Measurements from ENCODE around the gene RSPH1. TPM values are rescaled to one million over a fixed set of nuclear protein-coding genes. Genes with fewer than 3 reads are reported as not detected.

RSPH1 gene
- total RNA-seq, 2 donors from 2014 or later: 1.8 to 2.2 TPM

GRCh38 chr21:42426424-42426823 lies 69.6 kb downstream of the RSPH1 start:
- Mint-ChIP-seq H3K27ac (no peak overlapping the region), H3K27me3 (ENCODE audit: insufficient read depth) (peaks cover 8% of the 10 kb centered on the region)

GRCh38 chr21:42425591-42425990 lies 70.4 kb downstream of the RSPH1 start:
- Mint-ChIP-seq H3K4me1 (no peaks in the 10 kb centered on the region), H3K27me3 (ENCODE audit: insufficient read depth) (peaks cover 14% of the 10 kb centered on the region), H3K36me3 (ENCODE audit: low read depth) (no peaks in the 10 kb centered on the region), H3K9me3 (no peaks in the 10 kb centered on the region), H3K27ac (no peak overlapping the region), H3K4me3 (no peak overlapping the region)
- Histone ChIP-seq H3K9ac (ENCODE audit: extremely low read depth, low read length, poor library complexity, severe bottlenecking) (no peak overlapping the region), H3K9me3 (ENCODE audit: control insufficient read depth, low read length) (no peaks in the 10 kb centered on the region), H3K27ac (ENCODE audit: low read depth, low read length) (no peak overlapping the region), H3K4me1 (ENCODE audit: control insufficient read depth, insufficient read depth, low read length) (no peaks in the 10 kb centered on the region), H3K36me3 (ENCODE audit: control insufficient read depth, insufficient read depth, low read length) (no peaks in the 10 kb centered on the region), H3K27me3 (ENCODE audit: control insufficient read depth, insufficient read depth, low read length, poor library complexity, severe bottlenecking) (peaks cover 3% of the 10 kb centered on the region), H3K4me3 (ENCODE audit: low read length) (no peak overlapping the region)
- DNase-seq: no peak
- WGBS, 2 experiments (ENCODE audit: insufficient coverage in 1 of 2, insufficient read length in 1 of 2): 88 to 100% methylated on average over 2 to 4 of the region's 4 CpGs
- no peak for TF ChIP-seq CTCF (conservative IDR thresholded peaks at IDR 0.05)

More at GRCh38 chr21:42426424-42426823, 69.6 kb downstream of the RSPH1 start:
- TF ChIP-seq CTCF (conservative IDR thresholded peaks at IDR 0.05): no peak
- 89 to 90% methylated on average over 7 of the region's 7 CpGs for WGBS, 2 experiments (ENCODE audit: insufficient coverage in 1 of 2, insufficient read length in 1 of 2)
- Histone ChIP-seq H3K27me3 (ENCODE audit: control insufficient read depth, insufficient read depth, low read length, poor library complexity, severe bottlenecking) (peaks cover 3% of the 10 kb centered on the region), H3K27ac (ENCODE audit: low read depth, low read length) (no peak overlapping the region), H3K9ac (ENCODE audit: extremely low read depth, low read length, poor library complexity, severe bottlenecking) (no peak overlapping the region), H3K4me1 (ENCODE audit: control insufficient read depth, insufficient read depth, low read length) (no peaks in the 10 kb centered on the region), H3K9me3 (ENCODE audit: control insufficient read depth, low read length) (no peaks in the 10 kb centered on the region), H3K4me3 (ENCODE audit: low read length) (no peak overlapping the region), H3K36me3 (ENCODE audit: control insufficient read depth, insufficient read depth, low read length) (no peaks in the 10 kb centered on the region)
- no peaks in the 10 kb centered on the region for H3K4me1 Mint-ChIP-seq
- no peak overlapping the region for H3K4me3 Mint-ChIP-seq
- DNase-seq: no peak
- H3K36me3 Mint-ChIP-seq (ENCODE audit: low read depth): no peaks in the 10 kb centered on the region
- H3K9me3 Mint-ChIP-seq: no peaks in the 10 kb centered on the region

- H3K9me3 ChIP-seq (ENCODE audit: control insufficient read depth, low read length): no peaks in the 10 kb centered on the region
- H3K27me3 ChIP-seq (ENCODE audit: control insufficient read depth, insufficient read depth, low read length, poor library complexity, severe bottlenecking): peaks cover 3% of the 10 kb centered on the region
- no peak for DNase-seq
- H3K9ac ChIP-seq (ENCODE audit: extremely low read depth, low read length, poor library complexity, severe bottlenecking): no peak overlapping the region
- TF ChIP-seq CTCF (conservative IDR thresholded peaks at IDR 0.05): no peak
- Mint-ChIP-seq H3K9me3 (no peaks in the 10 kb centered on the region), H3K36me3 (ENCODE audit: low read depth) (no peaks in the 10 kb centered on the region), H3K27ac (no peak overlapping the region), H3K4me3 (no peak overlapping the region), H3K4me1 (no peaks in the 10 kb centered on the region), H3K27me3 (ENCODE audit: insufficient read depth) (peaks cover 14% of the 10 kb centered on the region)
- H3K4me1 ChIP-seq (ENCODE audit: control insufficient read depth, insufficient read depth, low read length): no peaks in the 10 kb centered on the region
- no peak overlapping the region for H3K4me3 ChIP-seq (ENCODE audit: low read length)
- no peak overlapping the region for H3K27ac ChIP-seq (ENCODE audit: low read depth, low read length)
- H3K36me3 ChIP-seq (ENCODE audit: control insufficient read depth, insufficient read depth, low read length): no peaks in the 10 kb centered on the region
- 91 to 92% methylated on average over 12 of the region's 12 CpGs for WGBS, 2 experiments (ENCODE audit: insufficient coverage in 1 of 2, insufficient read length in 1 of 2)
Observed at GRCh38 chr21:42424914-42425541, 71.0 kb downstream of the RSPH1 start.

Data from endodermal cell (in vitro differentiated cells).